ENCODE measurements around the gene NGFR.

Gene NGFR

GRCh38 chr17:49473900-49474751, 21.0 kb upstream of the NGFR start:
- CTCF ChIA-PET, result interaction anchor here (0.7 to 2.2 kb wide), 4 partner anchors 38 to 75 kb away, joined by 3 to 7 read pairs (median 4); no protein-coding TSS in a partner anchor
- Histone ChIP-seq H3K27ac (ENCODE audit: extremely low read depth, low read depth, low read length) (no peak overlapping the region), H3K9me3 (ENCODE audit: control insufficient read depth, insufficient read depth, low read depth, low read length) (no peaks in the 10 kb centered on the region), H3K4me1 (ENCODE audit: control insufficient read depth, insufficient read depth, low read length) (no peaks in the 10 kb centered on the region), H3K36me3 (ENCODE audit: control insufficient read depth in 2 of 2, insufficient read depth in 1 of 2, low read length in 2 of 2) (no peaks in the 10 kb centered on the region), H3K4me3 (ENCODE audit: low read depth, low read length) (no peak overlapping the region)
- TF ChIP-seq ZNF169 (tag by site-specific recombination; IDR thresholded peaks at IDR 0.05) (no peak), ZNF621 (tag by site-specific recombination; IDR thresholded peaks at IDR 0.05) (no peak), YY1 (tag by site-specific recombination; IDR thresholded peaks at IDR 0.05) (no peak), ZNF792 (tag by site-specific recombination; IDR thresholded peaks at IDR 0.05) (no peak), ZNF664 (tag by site-specific recombination; IDR thresholded peaks at IDR 0.05) (no peak), ZNF747 (tag by site-specific recombination; IDR thresholded peaks at IDR 0.05) (no peak), ZNF23 (tag by site-specific recombination; IDR thresholded peaks at IDR 0.05; ENCODE audit: borderline replicate concordance) (no peak), ZNF248 (tag by site-specific recombination; IDR thresholded peaks at IDR 0.05) (no peak), ZNF549 (tag by site-specific recombination; IDR thresholded peaks at IDR 0.05) (no peak), ZNF768 (tag by site-specific recombination; IDR thresholded peaks at IDR 0.05) (no peak), ZNF2 (tag by site-specific recombination; IDR thresholded peaks at IDR 0.05) (no peak)
- TF ChIP-seq, protein P1, sequence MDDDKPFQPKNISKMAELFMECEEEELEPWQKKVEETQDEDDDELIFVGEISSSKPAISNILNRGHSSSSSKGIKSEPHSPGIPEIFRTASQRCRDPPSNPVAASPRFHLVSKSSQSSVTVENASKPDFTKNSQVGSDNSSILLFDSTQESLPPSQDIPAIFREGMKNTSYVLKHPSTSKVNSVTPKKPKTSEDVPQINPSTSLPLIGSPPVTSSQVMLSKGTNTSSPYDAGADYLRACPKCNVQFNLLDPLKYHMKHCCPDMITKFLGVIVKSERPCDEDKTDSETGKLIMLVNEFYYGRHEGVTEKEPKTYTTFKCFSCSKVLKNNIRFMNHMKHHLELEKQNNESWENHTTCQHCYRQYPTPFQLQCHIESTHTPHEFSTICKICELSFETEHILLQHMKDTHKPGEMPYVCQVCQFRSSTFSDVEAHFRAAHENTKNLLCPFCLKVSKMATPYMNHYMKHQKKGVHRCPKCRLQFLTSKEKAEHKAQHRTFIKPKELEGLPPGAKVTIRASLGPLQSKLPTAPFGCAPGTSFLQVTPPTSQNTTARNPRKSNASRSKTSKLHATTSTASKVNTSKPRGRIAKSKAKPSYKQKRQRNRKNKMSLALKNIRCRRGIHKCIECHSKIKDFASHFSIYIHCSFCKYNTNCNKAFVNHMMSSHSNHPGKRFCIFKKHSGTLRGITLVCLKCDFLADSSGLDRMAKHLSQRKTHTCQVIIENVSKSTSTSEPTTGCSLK (tag by site-specific recombination; IDR thresholded peaks at IDR 0.05), result no peak
- POLR2A ChIA-PET, result no interaction called here

- CTCF ChIA-PET, result interaction anchor here (0.6 to 1.2 kb wide), 5 partner anchors 19 to 1527 kb away, joined by 3 to 7 read pairs (median 4); no protein-coding TSS in a partner anchor
- H3K9me3 ChIP-seq (ENCODE audit: control insufficient read depth, insufficient read depth, low read depth, low read length), result no peaks in the 10 kb centered on the region
- H3K4me3 ChIP-seq (ENCODE audit: low read depth, low read length), result no peak overlapping the region
- no peaks in the 10 kb centered on the region for H3K4me1 ChIP-seq (ENCODE audit: control insufficient read depth, insufficient read depth, low read length)
- H3K27ac ChIP-seq (ENCODE audit: extremely low read depth, low read depth, low read length), result no peak overlapping the region
- POLR2A ChIA-PET, result interaction anchor here (0.5 kb wide), 1 partner anchor 33 kb away, joined by 3 read pairs; no protein-coding TSS in a partner anchor
- H3K36me3 ChIP-seq (ENCODE audit: control insufficient read depth in 2 of 2, insufficient read depth in 1 of 2, low read length in 2 of 2), result no peaks in the 10 kb centered on the region
- TF ChIP-seq ZSCAN16 (tag by site-specific recombination; IDR thresholded peaks at IDR 0.05), result no peak
- TF ChIP-seq, protein P2, sequence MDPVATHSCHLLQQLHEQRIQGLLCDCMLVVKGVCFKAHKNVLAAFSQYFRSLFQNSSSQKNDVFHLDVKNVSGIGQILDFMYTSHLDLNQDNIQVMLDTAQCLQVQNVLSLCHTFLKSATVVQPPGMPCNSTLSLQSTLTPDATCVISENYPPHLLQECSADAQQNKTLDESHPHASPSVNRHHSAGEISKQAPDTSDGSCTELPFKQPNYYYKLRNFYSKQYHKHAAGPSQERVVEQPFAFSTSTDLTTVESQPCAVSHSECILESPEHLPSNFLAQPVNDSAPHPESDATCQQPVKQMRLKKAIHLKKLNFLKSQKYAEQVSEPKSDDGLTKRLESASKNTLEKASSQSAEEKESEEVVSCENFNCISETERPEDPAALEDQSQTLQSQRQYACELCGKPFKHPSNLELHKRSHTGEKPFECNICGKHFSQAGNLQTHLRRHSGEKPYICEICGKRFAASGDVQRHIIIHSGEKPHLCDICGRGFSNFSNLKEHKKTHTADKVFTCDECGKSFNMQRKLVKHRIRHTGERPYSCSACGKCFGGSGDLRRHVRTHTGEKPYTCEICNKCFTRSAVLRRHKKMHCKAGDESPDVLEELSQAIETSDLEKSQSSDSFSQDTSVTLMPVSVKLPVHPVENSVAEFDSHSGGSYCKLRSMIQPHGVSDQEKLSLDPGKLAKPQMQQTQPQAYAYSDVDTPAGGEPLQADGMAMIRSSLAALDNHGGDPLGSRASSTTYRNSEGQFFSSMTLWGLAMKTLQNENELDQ (tag by site-specific recombination; IDR thresholded peaks at IDR 0.05; ENCODE audit: low read depth), result no peak
- no peak for TF ChIP-seq ZNF112 (tag by site-specific recombination; IDR thresholded peaks at IDR 0.05)
- TF ChIP-seq, protein P3, sequence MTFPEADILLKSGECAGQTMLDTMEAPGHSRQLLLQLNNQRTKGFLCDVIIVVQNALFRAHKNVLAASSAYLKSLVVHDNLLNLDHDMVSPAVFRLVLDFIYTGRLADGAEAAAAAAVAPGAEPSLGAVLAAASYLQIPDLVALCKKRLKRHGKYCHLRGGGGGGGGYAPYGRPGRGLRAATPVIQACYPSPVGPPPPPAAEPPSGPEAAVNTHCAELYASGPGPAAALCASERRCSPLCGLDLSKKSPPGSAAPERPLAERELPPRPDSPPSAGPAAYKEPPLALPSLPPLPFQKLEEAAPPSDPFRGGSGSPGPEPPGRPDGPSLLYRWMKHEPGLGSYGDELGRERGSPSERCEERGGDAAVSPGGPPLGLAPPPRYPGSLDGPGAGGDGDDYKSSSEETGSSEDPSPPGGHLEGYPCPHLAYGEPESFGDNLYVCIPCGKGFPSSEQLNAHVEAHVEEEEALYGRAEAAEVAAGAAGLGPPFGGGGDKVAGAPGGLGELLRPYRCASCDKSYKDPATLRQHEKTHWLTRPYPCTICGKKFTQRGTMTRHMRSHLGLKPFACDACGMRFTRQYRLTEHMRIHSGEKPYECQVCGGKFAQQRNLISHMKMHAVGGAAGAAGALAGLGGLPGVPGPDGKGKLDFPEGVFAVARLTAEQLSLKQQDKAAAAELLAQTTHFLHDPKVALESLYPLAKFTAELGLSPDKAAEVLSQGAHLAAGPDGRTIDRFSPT (tag by site-specific recombination; IDR thresholded peaks at IDR 0.05), result no peak
- no peak for TF ChIP-seq SETDB1 (IDR thresholded peaks at IDR 0.05; ENCODE audit: insufficient read length, low read length)
- TF ChIP-seq, protein P4, sequence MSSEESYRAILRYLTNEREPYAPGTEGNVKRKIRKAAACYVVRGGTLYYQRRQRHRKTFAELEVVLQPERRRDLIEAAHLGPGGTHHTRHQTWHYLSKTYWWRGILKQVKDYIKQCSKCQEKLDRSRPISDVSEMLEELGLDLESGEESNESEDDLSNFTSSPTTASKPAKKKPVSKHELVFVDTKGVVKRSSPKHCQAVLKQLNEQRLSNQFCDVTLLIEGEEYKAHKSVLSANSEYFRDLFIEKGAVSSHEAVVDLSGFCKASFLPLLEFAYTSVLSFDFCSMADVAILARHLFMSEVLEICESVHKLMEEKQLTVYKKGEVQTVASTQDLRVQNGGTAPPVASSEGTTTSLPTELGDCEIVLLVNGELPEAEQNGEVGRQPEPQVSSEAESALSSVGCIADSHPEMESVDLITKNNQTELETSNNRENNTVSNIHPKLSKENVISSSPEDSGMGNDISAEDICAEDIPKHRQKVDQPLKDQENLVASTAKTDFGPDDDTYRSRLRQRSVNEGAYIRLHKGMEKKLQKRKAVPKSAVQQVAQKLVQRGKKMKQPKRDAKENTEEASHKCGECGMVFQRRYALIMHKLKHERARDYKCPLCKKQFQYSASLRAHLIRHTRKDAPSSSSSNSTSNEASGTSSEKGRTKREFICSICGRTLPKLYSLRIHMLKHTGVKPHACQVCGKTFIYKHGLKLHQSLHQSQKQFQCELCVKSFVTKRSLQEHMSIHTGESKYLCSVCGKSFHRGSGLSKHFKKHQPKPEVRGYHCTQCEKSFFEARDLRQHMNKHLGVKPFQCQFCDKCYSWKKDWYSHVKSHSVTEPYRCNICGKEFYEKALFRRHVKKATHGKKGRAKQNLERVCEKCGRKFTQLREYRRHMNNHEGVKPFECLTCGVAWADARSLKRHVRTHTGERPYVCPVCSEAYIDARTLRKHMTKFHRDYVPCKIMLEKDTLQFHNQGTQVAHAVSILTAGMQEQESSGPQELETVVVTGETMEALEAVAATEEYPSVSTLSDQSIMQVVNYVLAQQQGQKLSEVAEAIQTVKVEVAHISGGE (tag by site-specific recombination; conservative IDR thresholded peaks at IDR 0.05; ENCODE audit: low read depth), result no peak
Observed at GRCh38 chr17:49477709-49478108, 17.4 kb upstream of the NGFR start.

Data from HEK293 (cell line).